GM21825 (cell line): ENCODE results near the gene HSD3B2.
A peak's percentile ranks its signal among the peaks of the same experiment; 100 is the strongest.
"Not testable (repeated sequence)": the region's sequence is repeated elsewhere in the genome, so short reads cannot be mapped to it uniquely, and the experiment has no call there.

ENCODE experiments used
- ATAC-seq: cut with Tn5 transposase; IDR thresholded peaks from one replicate; pipeline ENCODE4 v1.9.1; 2021; ENCODE audit warnings: mild to moderate bottlenecking, moderate library complexity; ENCODE audit not compliant: unreplicated experiment

The HSD3B2 gene

GRCh38 chr1:119414950-119415349, at the start of gene HSD3B2:
Gene HSD3B2 (plus strand): TSS chr1:119415150. CDS start chr1:119415420, 270 bp downstream.
- ATAC-seq = no peak

- ATAC-seq = no peak
Observed at GRCh38 chr1:119366424-119366823, 48.5 kb upstream of the HSD3B2 start.

GRCh38 chr1:119367432-119368124, 47.4 kb upstream of the HSD3B2 start:
- no peak for ATAC-seq

- no peak for ATAC-seq
Observed at GRCh38 chr1:119368554-119368953, 46.4 kb upstream of the HSD3B2 start, which contains the start of gene HAO2. Gene HAO2 (plus strand): TSS chr1:119368785. CDS start chr1:119381086, 12,301 bp downstream.

- ATAC-seq = no peak
Observed at GRCh38 chr1:119370748-119371147, 44.2 kb upstream of the HSD3B2 start.

- ATAC-seq = no peak
Observed at GRCh38 chr1:119371815-119372214, 43.1 kb upstream of the HSD3B2 start.

- ATAC-seq = peak; percentile 64
Observed at GRCh38 chr1:119372503-119373086, 42.4 kb upstream of the HSD3B2 start.

- ATAC-seq = no peak
Observed at GRCh38 chr1:119373465-119373864, 41.5 kb upstream of the HSD3B2 start.

GRCh38 chr1:119374208-119374874, 40.6 kb upstream of the HSD3B2 start:
- no peak for ATAC-seq

GRCh38 chr1:119375366-119375765, 39.6 kb upstream of the HSD3B2 start:
- no peak for ATAC-seq

- ATAC-seq = no peak
Observed at GRCh38 chr1:119376594-119376993, 38.4 kb upstream of the HSD3B2 start.

GRCh38 chr1:119377594-119377993, 37.4 kb upstream of the HSD3B2 start:
- ATAC-seq = not testable (repeated sequence)

- ATAC-seq = no peak
Observed at GRCh38 chr1:119379117-119379516, 35.8 kb upstream of the HSD3B2 start.

GRCh38 chr1:119380304-119380703, 34.6 kb upstream of the HSD3B2 start:
- no peak for ATAC-seq

GRCh38 chr1:119380983-119381662, 33.8 kb upstream of the HSD3B2 start:
- no peak for ATAC-seq

GRCh38 chr1:119384591-119384990, 30.4 kb upstream of the HSD3B2 start:
- ATAC-seq = no peak

GRCh38 chr1:119385650-119386049, 29.3 kb upstream of the HSD3B2 start:
- ATAC-seq = no peak

- no peak for ATAC-seq
Observed at GRCh38 chr1:119387858-119388257, 27.1 kb upstream of the HSD3B2 start.

- no peak for ATAC-seq
Observed at GRCh38 chr1:119388450-119388849, 26.5 kb upstream of the HSD3B2 start.

GRCh38 chr1:119390526-119390925, 24.4 kb upstream of the HSD3B2 start:
- no peak for ATAC-seq

- ATAC-seq = no peak
Observed at GRCh38 chr1:119391749-119392148, 23.2 kb upstream of the HSD3B2 start.
